NCI-H187 (cell line): ENCODE measurements around the gene COL6A2.
"Not testable (repeated sequence)": the region's sequence is repeated elsewhere in the genome, so short reads cannot be mapped to it uniquely, and the experiment has no call there.

ENCODE experiments used
- DNase-seq, 2 experiments: peaks; one replicate each; lab custom pipeline; 2025; lab: John Stamatoyannopoulos, UW

COL6A2 gene

GRCh38 chr21:46155514-46156377, 57.8 kb downstream of the COL6A2 start, which contains the start of gene FTCD:
Gene FTCD, minus strand, starts transcription at chr21:46155579. Its CDS starts 56 bp downstream, at chr21:46155523.
- no peak for DNase-seq

- DNase-seq = no peak
Observed at GRCh38 chr21:46156378-46156645, 58.4 kb downstream of the COL6A2 start.

DNA sequence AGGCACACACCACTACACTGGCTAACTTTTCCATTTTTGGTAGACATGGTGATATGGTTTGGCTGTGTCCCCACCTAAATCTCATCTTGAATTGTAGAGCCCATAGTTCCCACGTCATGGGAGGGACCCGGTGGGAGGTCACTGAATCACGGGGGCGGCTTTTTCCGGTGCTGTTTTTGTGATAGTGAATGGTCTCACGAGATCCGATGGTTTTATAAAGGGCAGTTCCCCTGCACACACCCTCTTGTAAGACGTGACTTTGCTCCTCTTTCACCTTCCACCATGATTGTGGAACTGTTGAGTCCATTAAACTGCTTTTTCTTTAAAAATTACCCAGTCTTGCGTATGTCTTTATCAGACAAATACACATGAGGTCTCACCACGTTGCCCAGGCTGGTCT, 58.8 kb downstream of the COL6A2 start:
- DNase-seq = no peak

GRCh38 chr21:46157396-46157986, 59.6 kb downstream of the COL6A2 start:
- no peak for DNase-seq

DNA sequence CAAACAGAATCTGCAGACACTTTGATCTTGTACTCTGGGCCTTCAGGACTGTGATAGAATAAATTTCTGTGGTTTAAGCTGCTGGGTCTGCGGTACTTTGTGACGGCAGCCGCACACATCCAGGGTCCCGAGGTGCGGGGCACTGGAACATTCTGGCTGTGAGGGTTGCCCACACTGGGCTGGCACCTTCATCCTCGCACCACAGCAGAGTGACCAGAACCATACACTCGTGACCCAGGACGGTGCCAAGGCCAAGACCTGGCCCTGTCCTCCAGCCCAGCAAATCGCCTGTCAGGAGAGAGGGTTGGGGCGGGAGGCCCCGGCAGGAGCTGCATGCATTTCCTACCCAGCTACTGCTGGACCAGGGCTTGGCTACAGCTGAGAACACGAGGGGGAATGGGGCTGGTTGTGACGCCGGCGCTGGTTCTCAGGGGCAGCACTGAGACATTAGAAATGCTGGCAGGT, 60.1 kb downstream of the COL6A2 start:
- no peak for DNase-seq

- DNase-seq = no peak
Observed at GRCh38 chr21:46158666-46159300, 60.9 kb downstream of the COL6A2 start.

DNA sequence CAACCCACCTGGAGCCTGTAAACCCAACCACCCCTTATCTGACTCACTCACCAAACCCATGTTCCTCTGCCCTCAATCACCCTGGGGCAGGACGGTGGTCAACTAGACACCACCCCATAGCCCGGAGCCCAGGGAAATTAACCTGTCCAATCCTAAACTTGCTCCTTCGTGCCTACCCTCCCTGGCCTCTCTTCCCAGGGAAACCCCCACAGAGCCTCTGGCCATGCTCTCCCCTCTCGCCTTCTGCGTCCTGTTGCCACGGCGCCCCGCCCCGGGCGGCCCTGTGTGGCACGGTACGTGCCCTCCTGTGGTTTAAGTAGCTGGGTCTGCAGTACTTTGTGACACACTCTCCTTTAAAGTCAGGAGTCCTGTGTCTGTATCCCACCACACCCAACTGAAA, 61.5 kb downstream of the COL6A2 start:
- no peak for DNase-seq

GRCh38 chr21:46159841-46160656, 62.1 kb downstream of the COL6A2 start:
- no peak for DNase-seq

DNA sequence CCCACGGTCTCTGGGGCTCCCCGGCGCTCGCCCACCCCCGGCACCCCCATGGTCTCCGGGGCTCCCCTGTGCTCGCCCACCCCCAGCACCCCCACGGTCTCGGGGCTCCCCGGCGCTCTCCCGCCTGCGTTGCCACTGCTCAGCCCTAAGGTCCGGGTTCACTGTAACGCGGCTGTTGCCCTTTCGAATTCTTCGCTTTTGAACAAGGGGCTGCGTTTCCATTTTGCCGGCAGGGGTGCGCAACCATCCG, 62.7 kb downstream of the COL6A2 start:
- DNase-seq = no peak

DNA sequence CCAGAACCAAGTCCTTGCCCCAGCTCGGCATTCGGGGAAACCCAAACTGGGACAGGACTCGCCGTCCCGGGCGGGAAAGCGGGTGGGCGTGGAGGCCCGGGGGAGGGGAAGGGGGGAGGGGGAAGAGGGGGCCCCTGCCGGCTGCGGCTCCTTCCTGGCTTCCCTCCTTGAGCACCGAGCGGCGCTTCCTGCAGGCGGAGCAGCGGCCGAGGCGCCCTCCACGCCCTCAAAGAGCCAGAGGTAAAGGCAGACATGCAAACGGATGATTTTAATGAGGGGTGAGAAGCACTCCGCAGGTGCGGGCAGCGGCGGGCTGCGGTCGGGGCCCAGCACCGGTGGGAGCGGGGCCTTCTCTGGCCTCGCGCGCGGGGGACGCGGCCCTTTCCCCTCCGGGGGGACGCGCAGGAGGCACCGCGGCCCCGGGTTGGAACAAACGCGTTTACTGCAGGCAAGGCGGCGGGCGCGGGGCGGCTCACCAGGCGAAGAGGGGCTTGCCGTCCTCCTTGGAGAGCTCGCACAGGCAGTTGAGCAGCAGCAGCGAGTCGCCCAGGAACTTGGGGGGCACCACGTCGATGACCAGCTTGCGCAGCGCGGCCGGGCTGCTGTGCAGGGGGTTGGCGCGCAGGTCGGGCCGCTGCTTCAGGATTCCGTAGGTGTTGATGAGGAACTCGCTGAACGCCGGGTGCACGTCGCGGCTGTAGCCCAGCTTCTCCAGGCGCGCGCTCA, 63.2 kb downstream of the COL6A2 start:
- DNase-seq = no peak

DNA sequence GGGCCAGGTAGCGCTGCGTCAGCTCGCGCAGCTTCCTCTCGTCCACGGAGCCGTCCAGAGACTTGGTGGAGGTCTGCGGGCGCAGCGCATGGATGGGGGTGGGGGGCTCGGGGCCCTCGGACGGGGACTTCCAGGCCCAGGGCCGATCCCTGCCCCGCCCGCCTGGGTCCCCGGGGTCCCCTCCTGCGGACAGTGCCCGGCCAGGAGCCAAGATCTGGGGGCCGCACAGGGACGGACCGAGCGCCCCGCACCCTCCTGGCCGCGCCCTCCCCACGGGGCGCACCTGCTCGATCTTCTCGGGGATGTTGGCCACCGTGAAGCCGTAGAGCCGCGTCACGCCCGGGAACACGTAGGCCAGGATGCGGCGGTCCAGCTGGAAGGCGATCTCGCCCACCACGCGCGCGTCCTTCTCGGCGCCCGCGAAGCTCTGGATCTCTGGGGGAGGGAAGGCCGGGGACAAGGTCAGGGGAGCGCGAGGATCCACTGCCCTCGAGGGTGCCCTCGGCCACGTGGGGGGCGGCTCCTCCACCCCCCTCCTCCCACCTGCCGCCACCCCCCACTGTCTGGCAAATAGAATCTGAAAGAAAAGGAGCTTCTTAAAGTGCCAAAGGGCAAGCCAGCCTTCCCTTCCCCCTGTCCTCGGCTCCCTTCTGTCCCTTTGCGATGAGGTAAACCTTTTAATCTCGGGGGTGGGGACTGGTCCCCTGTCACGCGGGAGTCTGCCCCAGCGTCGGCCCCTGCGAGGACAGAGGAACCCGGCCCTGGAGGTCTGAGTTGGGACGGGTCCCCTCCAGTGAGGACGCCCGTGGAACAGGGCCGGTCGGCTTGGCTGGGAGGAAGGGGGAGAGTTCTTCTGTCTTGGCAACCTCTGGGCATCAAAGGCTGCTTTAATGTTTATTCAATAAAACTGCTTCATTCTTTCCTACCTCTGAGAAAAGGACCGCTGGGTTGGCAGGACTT, 64.0 kb downstream of the COL6A2 start:
- no peak for DNase-seq

GRCh38 chr21:46163380-46163779, 65.5 kb downstream of the COL6A2 start:
- no peak for DNase-seq

DNA sequence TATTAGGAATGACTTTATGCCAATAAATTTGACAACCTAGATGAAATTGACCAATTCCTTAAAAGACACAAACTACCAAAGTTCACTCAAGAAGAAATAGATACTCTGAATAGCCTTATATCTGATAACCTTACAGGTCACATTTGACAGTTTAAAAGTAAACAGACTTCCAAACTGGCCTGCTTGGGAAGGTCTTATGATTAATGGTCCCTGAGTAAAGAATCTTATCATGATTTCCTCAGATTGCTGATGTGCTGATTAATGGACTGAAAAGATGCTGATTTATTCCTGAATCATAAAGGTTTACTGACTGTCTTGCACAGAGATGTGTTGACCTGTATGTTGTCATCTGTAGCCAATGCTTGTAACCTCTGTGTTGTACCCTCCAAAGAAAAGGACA, 67.2 kb downstream of the COL6A2 start:
- DNase-seq = no peak

GRCh38 chr21:46168238-46168637, 70.3 kb downstream of the COL6A2 start:
- DNase-seq = no peak

DNA sequence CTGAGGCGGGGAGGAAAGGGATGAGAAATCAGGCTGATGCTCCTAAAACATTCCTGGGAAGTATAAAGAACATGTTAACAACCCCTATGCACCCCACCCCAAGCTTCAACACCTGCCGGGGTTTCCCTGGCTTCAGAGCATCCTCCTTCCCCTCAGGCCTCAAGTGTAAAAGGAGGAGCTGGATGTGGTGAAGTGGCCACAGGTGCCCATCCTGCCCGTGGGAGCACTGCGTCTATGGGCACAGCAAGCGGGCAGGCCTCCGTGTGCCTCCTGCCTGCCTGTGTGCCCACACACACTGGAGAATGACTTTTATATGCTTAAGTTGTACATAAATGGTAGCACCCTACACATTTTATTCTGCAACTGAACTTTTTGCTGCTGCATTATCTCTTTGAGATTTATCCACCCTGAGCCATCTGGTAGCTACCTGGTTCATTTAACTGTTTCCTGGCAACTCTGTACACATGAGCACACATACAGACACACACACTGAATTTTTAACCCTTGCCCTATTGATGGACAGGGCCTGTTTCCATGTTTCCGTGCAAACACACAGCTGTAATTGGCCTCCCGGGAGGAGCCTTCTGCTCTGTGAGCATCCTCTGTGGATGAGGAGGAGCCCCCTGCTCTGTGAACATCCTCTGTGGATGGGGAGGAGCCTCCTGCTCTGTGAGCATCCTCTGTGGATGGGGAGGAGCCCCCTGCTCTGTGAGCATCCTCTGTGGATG, 70.9 kb downstream of the COL6A2 start:
- DNase-seq = no peak

DNA sequence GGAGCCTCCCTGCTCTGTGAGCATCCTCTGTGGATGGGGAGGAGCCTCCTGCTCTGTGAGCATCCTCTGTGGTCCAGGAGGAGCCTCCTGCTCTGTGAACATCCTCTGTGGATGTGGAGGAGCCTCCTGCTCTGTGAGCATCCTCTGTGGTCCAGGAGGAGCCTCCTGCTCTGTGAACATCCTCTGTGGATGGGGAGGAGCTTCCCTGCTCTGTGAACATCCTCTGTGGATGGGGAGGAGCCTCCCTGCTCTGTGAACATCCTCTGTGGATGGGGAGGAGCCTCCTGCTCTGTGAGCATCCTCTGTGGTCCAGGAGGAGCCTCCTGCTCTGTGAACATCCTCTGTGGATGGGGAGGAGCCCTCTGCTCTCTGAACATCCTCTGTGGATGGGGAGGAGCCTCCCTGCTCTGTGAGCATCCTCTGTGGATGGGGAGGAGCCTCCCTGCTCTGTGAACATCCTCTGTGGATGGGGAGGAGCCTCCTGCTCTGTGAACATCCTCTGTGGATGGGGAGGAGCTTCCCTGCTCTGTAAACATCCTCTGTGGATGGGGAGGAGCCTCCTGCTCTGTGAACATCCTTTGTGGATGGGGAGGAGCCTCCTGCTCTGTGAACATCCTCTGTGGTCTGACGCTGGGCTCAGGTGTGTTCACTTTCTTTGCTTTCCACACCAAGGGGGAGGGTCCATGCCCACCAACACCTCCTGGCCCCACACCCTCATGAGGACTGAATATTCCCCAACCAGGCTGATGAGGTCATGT, 72.7 kb downstream of the COL6A2 start:
- DNase-seq = not testable (repeated sequence)

- DNase-seq = no peak
Observed at GRCh38 chr21:46171585-46171984, 73.7 kb downstream of the COL6A2 start.

GRCh38 chr21:46171996-46172862, 74.3 kb downstream of the COL6A2 start:
- DNase-seq = no peak
